Activated naive CD4-positive, alpha-beta T cell treated with anti-CD3 and anti-CD28 coated beads for 36 hours (primary cell): ENCODE data around the gene KLHL29. TPM values are rescaled to one million over a fixed set of nuclear protein-coding genes. Genes with fewer than 3 reads are reported as not detected.
"Not testable (repeated sequence)": the region's sequence is repeated elsewhere in the genome, so short reads cannot be mapped to it uniquely, and the experiment has no call there.

Experiments
- CTCF ChIA-PET: fragments of 350-600 bp; sonication (Branson Sonifier 250); formaldehyde crosslinking; loops from one replicate; lab custom pipeline; 2021; ENCODE audit warnings: antibody characterized with exemption; lab: Charles Lee
- DNase-seq: peaks from one replicate; pipeline ENCODE4 v3.0.0-alpha.2; 2020
- H3K27ac Mint-ChIP-seq: one replicate; pipeline ENCODE4 v1.8.0; 2021; ENCODE audit warnings: mild to moderate bottlenecking, mixed read lengths
- H3K27me3 Mint-ChIP-seq: one replicate; pipeline ENCODE4 v1.8.0; 2021; ENCODE audit warnings: low read depth, mixed read lengths
- H3K36me3 Mint-ChIP-seq: one replicate; pipeline ENCODE4 v1.8.0; 2021; ENCODE audit warnings: low read depth, mixed read lengths
- H3K4me1 Mint-ChIP-seq: one replicate; pipeline ENCODE4 v1.8.0; 2021; ENCODE audit warnings: low read depth, mixed read lengths
- H3K4me3 Mint-ChIP-seq: one replicate; pipeline ENCODE4 v1.8.0; 2021; ENCODE audit warnings: mild to moderate bottlenecking, moderate library complexity, mixed read lengths
- H3K9me3 Mint-ChIP-seq: one replicate; pipeline ENCODE4 v1.8.0; 2021; ENCODE audit warnings: mixed read lengths
- intact Hi-C: fragments of 100-400 bp; cut with micrococcal nuclease; formaldehyde crosslinking; loops from one replicate; pipeline ENCODE4 v1.15.1; 2023
- total RNA-seq, 2 experiments: library from RNA; stranded (reverse); gene quantifications; one replicate each; pipeline ENCODE4 v1.2.3, GENCODE V29; 2021

The KLHL29 gene
- total RNA-seq, 2 experiments from 2014 or later = 2.4 to 2.9 TPM

DNA sequence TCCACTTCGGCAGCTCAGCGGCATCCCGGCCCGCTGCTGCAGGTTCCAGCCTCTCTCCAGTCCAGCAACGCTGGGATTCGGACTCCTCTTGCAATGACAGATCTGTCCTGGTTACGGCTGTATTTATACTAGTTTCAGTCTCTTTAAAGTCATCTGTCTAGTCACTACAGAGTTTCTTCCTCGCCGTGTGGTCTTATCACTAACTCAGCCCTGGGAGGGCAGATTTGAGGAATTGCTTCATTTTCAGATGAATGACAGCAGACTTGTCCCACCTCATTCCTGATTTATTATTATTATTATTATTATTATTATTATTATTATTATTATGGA is 2.2 kb downstream of the KLHL29 start:
- DNase-seq = no peak
- Mint-ChIP-seq H3K4me3 (peak overlapping the region; percentile 76), H3K9me3 (no peaks in the 10 kb centered on the region), H3K36me3 (no peaks in the 10 kb centered on the region), H3K4me1 (peaks cover 25% of the 10 kb centered on the region), H3K27me3 (peaks cover 48% of the 10 kb centered on the region), H3K27ac (no peak overlapping the region)
- CTCF ChIA-PET = no interaction called here
- intact Hi-C loops = loop anchor here (2.0 kb wide), 1 partner anchor 146 kb away; no protein-coding TSS in a partner anchor

- Mint-ChIP-seq H3K4me3 (no peak overlapping the region), H3K36me3 (no peaks in the 10 kb centered on the region), H3K27me3 (peaks cover 48% of the 10 kb centered on the region), H3K9me3 (no peaks in the 10 kb centered on the region), H3K27ac (no peak overlapping the region), H3K4me1 (peaks cover 27% of the 10 kb centered on the region)
- DNase-seq = no peak
- intact Hi-C loops = loop anchor here (2.0 kb wide), 1 partner anchor 145 kb away; no protein-coding TSS in a partner anchor
- CTCF ChIA-PET = interaction anchor here (0.7 kb wide), 1 partner anchor 14 kb away, joined by 3 read pairs; no protein-coding TSS in a partner anchor
These were observed 2.9 kb downstream of the KLHL29 start for GRCh38 chr2:23387845-23388244.

GRCh38 chr2:23388294-23388693 is 3.3 kb downstream of the KLHL29 start:
- H3K27me3 Mint-ChIP-seq = peaks cover 47% of the 10 kb centered on the region
- H3K27ac Mint-ChIP-seq = no peak overlapping the region
- CTCF ChIA-PET = interaction anchor here (0.7 kb wide), 1 partner anchor 15 kb away, joined by 3 read pairs; no protein-coding TSS in a partner anchor
- no peak overlapping the region for H3K4me3 Mint-ChIP-seq
- H3K36me3 Mint-ChIP-seq = no peaks in the 10 kb centered on the region
- no peak for DNase-seq
- H3K4me1 Mint-ChIP-seq = peaks cover 29% of the 10 kb centered on the region
- intact Hi-C loops = no loop called here
- no peaks in the 10 kb centered on the region for H3K9me3 Mint-ChIP-seq

GRCh38 chr2:23388756-23389514 is 4.0 kb downstream of the KLHL29 start:
- intact Hi-C loops = no loop called here
- CTCF ChIA-PET = interaction anchor here (0.7 kb wide), 1 partner anchor 15 kb away, joined by 3 read pairs; no protein-coding TSS in a partner anchor
- Mint-ChIP-seq H3K9me3 (no peaks in the 10 kb centered on the region), H3K27me3 (peaks cover 47% of the 10 kb centered on the region), H3K4me1 (peaks cover 34% of the 10 kb centered on the region), H3K36me3 (no peaks in the 10 kb centered on the region), H3K27ac (no peak overlapping the region), H3K4me3 (no peak overlapping the region)
- DNase-seq = no peak

DNA sequence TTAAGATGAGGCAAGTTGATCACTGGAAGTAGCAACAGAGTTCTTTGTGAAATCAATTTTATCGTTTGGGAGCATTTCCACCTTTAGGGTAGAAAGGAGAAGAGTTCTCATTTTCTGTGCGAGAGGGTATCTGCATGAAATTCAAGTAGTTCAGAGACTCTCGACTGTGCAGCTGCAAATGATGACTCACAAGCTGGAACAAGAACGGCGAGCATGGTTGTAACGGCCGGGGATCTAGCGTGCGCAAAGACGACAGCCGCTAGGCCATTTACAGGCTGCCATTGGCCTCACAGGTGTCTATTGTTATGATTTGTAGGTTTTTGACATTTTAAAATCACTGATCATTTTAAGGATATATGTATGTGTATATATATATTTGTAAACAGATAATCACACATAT is 5.2 kb downstream of the KLHL29 start:
- no peak overlapping the region for H3K4me3 Mint-ChIP-seq

GRCh38 chr2:23391237-23391736 is 6.3 kb downstream of the KLHL29 start:
- H3K4me1 Mint-ChIP-seq = peaks cover 38% of the 10 kb centered on the region
- DNase-seq, intact Hi-C loops, H3K9me3 Mint-ChIP-seq, H3K4me3 Mint-ChIP-seq, H3K27ac Mint-ChIP-seq, H3K36me3 Mint-ChIP-seq: not testable (repeated sequence)
- peaks cover 40% of the 10 kb centered on the region for H3K27me3 Mint-ChIP-seq
- CTCF ChIA-PET = interaction anchor here (1.3 kb wide), 1 partner anchor 59 kb away, joined by 3 read pairs; no protein-coding TSS in a partner anchor

More for the DNA sequence above, 5.2 kb downstream of the KLHL29 start:
- peaks cover 42% of the 10 kb centered on the region for H3K27me3 Mint-ChIP-seq
- peaks cover 40% of the 10 kb centered on the region for H3K4me1 Mint-ChIP-seq
- H3K36me3 Mint-ChIP-seq = no peaks in the 10 kb centered on the region
- intact Hi-C loops = no loop called here
- no peak overlapping the region for H3K27ac Mint-ChIP-seq
- no peak for DNase-seq
- CTCF ChIA-PET = no interaction called here
- H3K9me3 Mint-ChIP-seq = no peaks in the 10 kb centered on the region

DNA sequence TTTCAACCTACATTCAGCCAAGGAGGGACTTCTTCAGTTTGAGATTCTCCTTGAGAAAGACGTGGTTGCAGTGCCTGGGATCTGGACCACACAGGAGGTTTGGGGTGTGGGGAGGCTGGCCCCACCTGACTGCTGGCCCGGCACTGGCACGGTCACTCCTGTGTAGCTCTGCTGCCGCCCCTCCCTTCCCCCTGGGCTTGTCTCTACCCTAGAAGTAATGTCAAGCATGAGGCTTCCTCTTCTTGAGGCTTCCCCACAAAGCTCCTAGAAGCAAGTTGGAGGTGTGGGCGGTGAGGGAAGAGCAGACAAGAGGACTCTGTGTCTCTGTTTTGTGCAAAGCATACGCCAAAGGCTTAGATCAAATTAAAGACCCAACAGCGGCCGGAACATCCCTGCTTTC is 8.7 kb downstream of the KLHL29 start:
- CTCF ChIA-PET = no interaction called here
- intact Hi-C loops = no loop called here
- no peak overlapping the region for H3K4me3 Mint-ChIP-seq
- H3K36me3 Mint-ChIP-seq = no peaks in the 10 kb centered on the region
- no peak overlapping the region for H3K27ac Mint-ChIP-seq
- peaks cover 33% of the 10 kb centered on the region for H3K4me1 Mint-ChIP-seq
- H3K27me3 Mint-ChIP-seq = peaks cover 22% of the 10 kb centered on the region
- no peaks in the 10 kb centered on the region for H3K9me3 Mint-ChIP-seq
- DNase-seq = no peak

DNA sequence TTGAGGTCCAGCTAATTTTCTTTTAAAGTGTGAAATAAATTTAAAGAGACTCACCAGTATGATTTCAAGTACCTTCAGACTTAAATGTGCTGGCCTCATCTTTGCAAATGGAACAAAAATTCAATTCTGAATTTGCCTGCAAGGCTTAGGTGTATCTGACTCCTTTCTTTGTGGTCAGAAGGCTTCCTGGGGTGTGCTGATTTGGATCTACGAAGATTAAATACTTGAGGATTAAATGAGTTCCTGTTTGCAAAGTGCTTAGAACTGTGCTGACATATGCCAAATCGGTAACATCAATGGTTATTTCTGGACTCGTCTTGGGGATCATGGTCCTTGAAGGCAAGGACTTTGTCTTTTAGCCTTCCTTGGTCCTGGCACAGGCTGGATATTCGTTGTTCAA is 9.7 kb downstream of the KLHL29 start:
- H3K36me3 Mint-ChIP-seq = no peaks in the 10 kb centered on the region
- intact Hi-C loops = no loop called here
- DNase-seq = no peak
- CTCF ChIA-PET = no interaction called here
- no peak overlapping the region for H3K27ac Mint-ChIP-seq
- no peak overlapping the region for H3K4me3 Mint-ChIP-seq
- H3K4me1 Mint-ChIP-seq = peaks cover 30% of the 10 kb centered on the region
- peaks cover 14% of the 10 kb centered on the region for H3K27me3 Mint-ChIP-seq
- no peaks in the 10 kb centered on the region for H3K9me3 Mint-ChIP-seq

DNA sequence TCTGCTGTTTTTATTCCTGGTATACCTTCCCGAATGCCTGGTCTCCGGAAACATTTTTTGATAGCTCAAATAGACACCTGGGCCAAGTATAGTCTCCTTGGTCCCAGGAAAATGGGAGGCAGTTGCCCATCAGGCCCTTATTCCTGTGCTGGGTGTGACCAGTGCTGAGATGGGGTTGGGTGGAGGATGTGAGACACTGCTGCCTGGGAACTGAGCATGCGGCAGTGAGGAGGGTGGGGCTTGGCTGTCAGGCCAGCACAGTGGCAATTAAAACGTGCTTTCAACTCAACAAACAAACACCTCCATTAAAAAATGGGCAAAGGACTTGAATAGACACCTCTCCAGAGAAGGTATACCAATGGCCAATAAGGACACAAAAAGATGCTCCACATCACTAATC is 12.5 kb downstream of the KLHL29 start:
- Mint-ChIP-seq H3K4me3 (no peak overlapping the region), H3K27ac (no peak overlapping the region), H3K9me3 (no peaks in the 10 kb centered on the region), H3K36me3 (no peaks in the 10 kb centered on the region), H3K27me3 (peaks cover 4% of the 10 kb centered on the region), H3K4me1 (peaks cover 20% of the 10 kb centered on the region)
- no peak for DNase-seq
- intact Hi-C loops = no loop called here
- CTCF ChIA-PET = no interaction called here

- Mint-ChIP-seq H3K4me3 (no peak overlapping the region), H3K4me1 (peaks cover 17% of the 10 kb centered on the region), H3K36me3 (no peaks in the 10 kb centered on the region), H3K27me3 (no peaks in the 10 kb centered on the region), H3K27ac (no peak overlapping the region), H3K9me3 (no peaks in the 10 kb centered on the region)
- no peak for DNase-seq
- CTCF ChIA-PET = no interaction called here
- intact Hi-C loops = no loop called here
These were observed 14.8 kb downstream of the KLHL29 start for GRCh38 chr2:23399674-23400261.

GRCh38 chr2:23400703-23401102 is 15.7 kb downstream of the KLHL29 start:
- intact Hi-C loops = no loop called here
- H3K27me3 Mint-ChIP-seq = no peaks in the 10 kb centered on the region
- H3K36me3 Mint-ChIP-seq = no peaks in the 10 kb centered on the region
- peaks cover 14% of the 10 kb centered on the region for H3K4me1 Mint-ChIP-seq
- CTCF ChIA-PET = interaction anchor here (0.6 kb wide), 1 partner anchor 620 kb away, joined by 3 read pairs; no protein-coding TSS in a partner anchor
- no peak for DNase-seq
- H3K27ac Mint-ChIP-seq = no peak overlapping the region
- no peak overlapping the region for H3K4me3 Mint-ChIP-seq
- no peaks in the 10 kb centered on the region for H3K9me3 Mint-ChIP-seq

- no peak for DNase-seq
- Mint-ChIP-seq H3K36me3 (no peaks in the 10 kb centered on the region), H3K27ac (no peak overlapping the region), H3K4me1 (peaks cover 14% of the 10 kb centered on the region), H3K9me3 (no peaks in the 10 kb centered on the region), H3K27me3 (no peaks in the 10 kb centered on the region), H3K4me3 (no peak overlapping the region)
- CTCF ChIA-PET = no interaction called here
- intact Hi-C loops = no loop called here
These were observed 16.6 kb downstream of the KLHL29 start for GRCh38 chr2:23401427-23402204.
